DOHH2 (cell line): ENCODE measurements around the gene SRA1.

Source experiments
- CTCF ChIP-seq: fragments of 200-600 bp; sonication (generic); IDR thresholded peaks from one replicate; pipeline ENCODE4 v1.5.1; 2014; ENCODE audit warnings: antibody characterized with exemption, mild to moderate bottlenecking, low read depth, low read length; ENCODE audit not compliant: poor library complexity, severe bottlenecking
- EZH2phosphoT487 ChIP-seq: fragments of 200-600 bp; sonication (generic); IDR thresholded peaks from 2 replicates; pipeline ENCODE4 v1.6.1; 2017; ENCODE audit warnings: borderline replicate concordance, mild to moderate bottlenecking, antibody characterized with exemption, low read length, moderate library complexity, mixed read lengths

- no peak for TF ChIP-seq CTCF
- TF ChIP-seq EZH2phosphoT487 = no peak
Measured at GRCh38 chr5:140569197-140569596, 11.9 kb upstream of the SRA1 start.
